ENCODE measurements around the gene PRCD. TPM values are rescaled to one million over a fixed set of nuclear protein-coding genes. Genes with fewer than 3 reads are reported as not detected.
A peak's percentile ranks its signal among the peaks of the same experiment; 100 is the strongest.

Gene PRCD
- total RNA-seq, 2 donors from 2014 or later = 1.9 to 2.4 TPM

GRCh38 chr17:76492989-76493501 is 46.8 kb upstream of the PRCD start:
- H3K4me3 ChIP-seq = peak overlapping the region; percentile 40

GRCh38 chr17:76493505-76494167 is 46.2 kb upstream of the PRCD start:
- no peak for ATAC-seq (ENCODE audit: insufficient number of reproducible peaks, low FRiP score, low read depth)
- Histone ChIP-seq H3K4me1 (ENCODE audit: control insufficient read depth in 1 of 2, low read depth in 2 of 2) (peaks cover 7 to 17% of the 10 kb centered on the region in 2 donors), H3K27me3 (replicated peaks; ENCODE audit: insufficient read depth) (no peaks in the 10 kb centered on the region), H3K27ac (peak overlapping the region in 1 of 2 donors; percentile 64), H3K9me3 (no peaks in the 10 kb centered on the region), H3K36me3 (no peaks in the 10 kb centered on the region), H3K4me3 (peak overlapping the region; percentile 40)
- no peak for DNase-seq (ENCODE audit: low spot score)
- no peak for TF ChIP-seq CTCF (IDR thresholded peaks at IDR 0.05)

More at GRCh38 chr17:76492989-76493501, 46.8 kb upstream of the PRCD start:
- DNase-seq (ENCODE audit: low spot score) = no peak
- ATAC-seq (ENCODE audit: insufficient number of reproducible peaks, low FRiP score, low read depth) = no peak
- Histone ChIP-seq H3K36me3 (no peaks in the 10 kb centered on the region), H3K4me1 (ENCODE audit: control insufficient read depth in 1 of 2, low read depth in 2 of 2) (peaks cover 6 to 11% of the 10 kb centered on the region in 2 donors), H3K27ac (peak overlapping the region in 1 of 2 donors; percentile 64), H3K27me3 (replicated peaks; ENCODE audit: insufficient read depth) (no peaks in the 10 kb centered on the region), H3K9me3 (no peaks in the 10 kb centered on the region)
- TF ChIP-seq CTCF (IDR thresholded peaks at IDR 0.05) = no peak

DNA sequence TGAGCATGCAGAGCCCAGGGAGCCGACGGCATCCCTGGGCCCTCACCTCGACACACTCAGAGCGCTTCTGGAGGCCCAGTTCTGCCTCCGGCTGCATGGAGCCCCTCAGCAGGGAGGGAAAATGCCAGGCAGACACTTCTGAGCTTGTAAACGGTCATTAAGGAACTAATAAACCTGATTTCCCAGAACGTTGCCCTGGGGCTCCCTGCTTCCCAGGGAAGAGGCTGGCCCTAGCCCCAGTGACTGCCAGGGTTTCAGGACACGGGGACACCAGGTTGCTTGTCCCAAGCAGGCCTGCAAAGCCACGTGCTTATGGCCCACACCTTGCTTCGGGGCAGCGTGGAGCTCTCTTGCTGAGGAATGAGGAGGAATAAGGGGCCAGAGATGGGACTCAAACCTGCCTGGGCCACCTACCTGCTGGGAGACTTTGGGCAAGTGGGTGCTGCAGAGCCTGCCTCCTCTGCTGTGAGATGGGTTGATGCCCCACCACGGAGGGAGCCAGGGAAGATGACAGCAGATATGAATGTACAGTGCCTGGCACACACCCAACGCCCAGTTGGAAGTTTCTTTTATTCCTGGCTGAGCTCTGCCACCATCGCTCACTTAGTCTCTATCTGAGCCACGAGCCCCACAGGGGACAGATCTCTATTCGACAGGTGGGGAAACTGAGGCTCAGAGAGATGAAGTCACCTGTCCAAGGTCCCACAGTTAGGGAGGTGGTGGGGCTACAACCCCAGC is 44.0 kb upstream of the PRCD start:
- no peaks in the 10 kb centered on the region for H3K27me3 ChIP-seq (replicated peaks; ENCODE audit: insufficient read depth)
- no peak for ATAC-seq (ENCODE audit: insufficient number of reproducible peaks, low FRiP score, low read depth)
- no peak overlapping the region for H3K4me3 ChIP-seq
- peaks cover 19 to 39% of the 10 kb centered on the region in 2 donors for H3K4me1 ChIP-seq (ENCODE audit: control insufficient read depth in 1 of 2, low read depth in 2 of 2)
- H3K36me3 ChIP-seq = no peaks in the 10 kb centered on the region
- H3K9me3 ChIP-seq = no peaks in the 10 kb centered on the region
- no peak for TF ChIP-seq CTCF (IDR thresholded peaks at IDR 0.05)
- H3K27ac ChIP-seq = no peak overlapping the region
- no peak for DNase-seq (ENCODE audit: low spot score)

GRCh38 chr17:76496464-76496863 is 43.4 kb upstream of the PRCD start:
- peaks cover 19 to 41% of the 10 kb centered on the region in 2 donors for H3K4me1 ChIP-seq (ENCODE audit: control insufficient read depth in 1 of 2, low read depth in 2 of 2)
- ATAC-seq (ENCODE audit: insufficient number of reproducible peaks, low FRiP score, low read depth) (no peak), DNase-seq (ENCODE audit: low spot score) (no peak)
- no peak for TF ChIP-seq CTCF (IDR thresholded peaks at IDR 0.05)
- no peak overlapping the region for H3K4me3 ChIP-seq
- H3K27ac ChIP-seq = no peak overlapping the region
- no peaks in the 10 kb centered on the region for H3K27me3 ChIP-seq (replicated peaks; ENCODE audit: insufficient read depth)
- no peaks in the 10 kb centered on the region for H3K36me3 ChIP-seq
- H3K9me3 ChIP-seq = no peaks in the 10 kb centered on the region

GRCh38 chr17:76497699-76497978 is 42.2 kb upstream of the PRCD start:
- no peak for TF ChIP-seq CTCF (IDR thresholded peaks at IDR 0.05)
- Histone ChIP-seq H3K4me3 (peak overlapping the region; percentile 84), H3K36me3 (no peaks in the 10 kb centered on the region), H3K9me3 (no peaks in the 10 kb centered on the region), H3K27ac (peak overlapping the region; percentile 57 to 75), H3K27me3 (replicated peaks; ENCODE audit: insufficient read depth) (no peaks in the 10 kb centered on the region), H3K4me1 (ENCODE audit: control insufficient read depth in 1 of 2, low read depth in 2 of 2) (peaks cover 25 to 47% of the 10 kb centered on the region in 2 donors)
- DNase-seq (ENCODE audit: low spot score) (no peak), ATAC-seq (ENCODE audit: insufficient number of reproducible peaks, low FRiP score, low read depth) (no peak)
